Hematopoietic multipotent progenitor cell treated with erythropoietin and hydrocortisone succinate and interleukin-3 and kit ligand, for 6 days (in vitro differentiated cells): ENCODE measurements around the gene HDAC3.

ENCODE experiments used
- DNase-seq: peaks from one replicate; pipeline ENCODE4 v3.0.0-alpha.2; 2015

HDAC3 gene

DNA sequence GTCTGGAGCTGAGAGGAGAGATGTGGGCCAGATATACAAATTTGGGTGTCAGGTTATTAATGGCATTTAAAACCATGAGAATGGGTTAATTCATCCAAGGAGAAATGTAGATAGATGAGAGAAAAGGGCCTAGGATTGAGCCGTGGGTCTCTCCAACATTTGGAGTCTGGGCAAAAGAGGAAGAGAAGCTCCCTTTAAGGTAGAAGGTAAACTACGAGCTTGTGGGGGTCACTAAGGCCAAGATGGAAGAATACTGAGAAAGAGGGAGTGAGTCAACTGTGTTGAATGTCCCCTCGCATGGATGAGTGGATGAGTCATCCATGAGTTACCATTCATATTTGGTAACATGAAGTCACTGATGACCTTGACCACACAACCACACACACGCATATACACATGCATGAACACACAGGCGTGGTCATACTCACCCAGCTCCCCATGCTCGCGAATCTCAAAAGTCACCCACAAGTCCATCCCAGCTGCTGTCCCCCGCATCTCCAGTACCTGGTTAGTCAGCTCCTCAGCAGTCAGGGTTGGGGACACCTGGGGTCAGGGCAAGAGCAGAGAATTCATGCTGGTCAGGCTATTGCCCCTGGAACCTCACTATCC, 21.4 kb upstream of the HDAC3 start:
- no peak for DNase-seq

DNA sequence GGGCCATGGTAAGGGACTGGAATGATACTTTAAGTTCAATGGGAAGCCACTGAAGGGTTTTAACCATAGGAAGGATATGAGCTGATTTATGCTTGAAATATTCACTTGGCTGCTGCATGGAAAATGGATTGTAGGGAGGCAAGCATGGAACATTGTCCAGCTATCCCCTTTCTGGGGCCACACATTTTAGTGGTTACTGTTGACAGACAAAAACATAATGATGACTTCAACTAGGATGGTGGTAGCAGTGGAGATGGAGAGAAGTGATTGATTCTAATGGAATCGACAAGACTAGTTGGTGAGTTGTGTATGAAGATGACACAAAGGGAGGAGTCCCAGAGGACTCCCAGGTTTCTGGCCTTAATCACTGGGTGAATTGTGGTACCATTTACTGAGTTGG, 20.8 kb upstream of the HDAC3 start:
- DNase-seq = no peak

DNA sequence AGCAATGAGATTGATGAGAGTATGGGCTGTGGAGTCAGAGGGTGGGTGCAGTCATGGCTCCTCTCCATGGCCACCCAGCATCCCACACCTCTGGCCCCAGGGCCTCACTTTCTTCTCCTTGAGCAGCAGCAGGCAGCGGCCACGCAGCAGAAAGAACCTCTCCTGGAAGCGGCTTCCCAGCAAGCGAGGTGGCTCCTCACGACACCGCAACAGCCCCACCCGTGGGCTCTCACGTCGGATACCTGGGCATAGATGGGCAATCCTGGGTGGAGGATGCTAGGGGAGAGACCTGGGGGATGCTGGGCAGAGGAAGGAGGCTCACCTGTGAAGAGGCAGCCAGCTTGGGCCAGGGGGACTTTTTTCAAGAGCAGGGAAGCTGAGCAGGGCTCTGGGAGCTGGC, 19.7 kb upstream of the HDAC3 start:
- no peak for DNase-seq

GRCh38 chr5:141655020-141655419, 18.4 kb upstream of the HDAC3 start:
- no peak for DNase-seq

DNA sequence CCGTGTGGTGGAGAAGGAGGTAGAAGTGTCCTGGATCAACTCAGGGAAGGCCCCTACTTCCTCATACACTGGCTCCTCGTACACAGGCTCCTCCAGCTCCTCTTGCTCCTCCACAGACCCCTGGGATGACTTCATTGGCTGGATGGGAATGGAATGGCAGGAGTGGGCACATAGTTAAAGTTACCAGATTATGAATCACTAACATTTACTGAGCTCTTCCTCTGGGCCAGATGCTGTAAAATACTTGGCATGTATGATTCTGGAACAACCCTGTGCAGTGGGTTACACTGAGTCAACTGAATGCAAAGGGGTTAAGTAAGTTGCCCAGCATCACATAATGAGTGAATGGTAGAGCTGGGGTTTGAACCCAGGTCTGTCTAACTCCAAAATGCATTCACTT, 17.6 kb upstream of the HDAC3 start:
- no peak for DNase-seq

DNA sequence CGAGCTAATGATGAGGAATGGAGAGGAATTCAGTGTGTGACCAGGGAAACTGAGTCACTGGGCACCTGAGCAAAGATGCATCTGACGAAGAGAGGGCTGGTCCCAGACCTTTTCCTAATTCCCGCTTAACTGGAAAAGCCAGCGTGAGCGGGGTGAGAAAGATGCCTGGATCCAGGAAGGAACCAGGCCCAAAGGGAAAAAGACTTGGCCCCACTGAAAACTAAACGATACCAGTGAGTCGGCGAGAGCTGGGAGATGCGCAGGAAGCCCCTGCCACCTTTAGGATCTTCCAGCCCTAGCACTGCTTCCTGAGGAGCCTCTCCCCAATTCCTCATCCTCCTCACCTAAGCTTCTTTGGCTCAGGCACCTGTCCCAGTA, 15.1 kb upstream of the HDAC3 start:
- DNase-seq = no peak

DNA sequence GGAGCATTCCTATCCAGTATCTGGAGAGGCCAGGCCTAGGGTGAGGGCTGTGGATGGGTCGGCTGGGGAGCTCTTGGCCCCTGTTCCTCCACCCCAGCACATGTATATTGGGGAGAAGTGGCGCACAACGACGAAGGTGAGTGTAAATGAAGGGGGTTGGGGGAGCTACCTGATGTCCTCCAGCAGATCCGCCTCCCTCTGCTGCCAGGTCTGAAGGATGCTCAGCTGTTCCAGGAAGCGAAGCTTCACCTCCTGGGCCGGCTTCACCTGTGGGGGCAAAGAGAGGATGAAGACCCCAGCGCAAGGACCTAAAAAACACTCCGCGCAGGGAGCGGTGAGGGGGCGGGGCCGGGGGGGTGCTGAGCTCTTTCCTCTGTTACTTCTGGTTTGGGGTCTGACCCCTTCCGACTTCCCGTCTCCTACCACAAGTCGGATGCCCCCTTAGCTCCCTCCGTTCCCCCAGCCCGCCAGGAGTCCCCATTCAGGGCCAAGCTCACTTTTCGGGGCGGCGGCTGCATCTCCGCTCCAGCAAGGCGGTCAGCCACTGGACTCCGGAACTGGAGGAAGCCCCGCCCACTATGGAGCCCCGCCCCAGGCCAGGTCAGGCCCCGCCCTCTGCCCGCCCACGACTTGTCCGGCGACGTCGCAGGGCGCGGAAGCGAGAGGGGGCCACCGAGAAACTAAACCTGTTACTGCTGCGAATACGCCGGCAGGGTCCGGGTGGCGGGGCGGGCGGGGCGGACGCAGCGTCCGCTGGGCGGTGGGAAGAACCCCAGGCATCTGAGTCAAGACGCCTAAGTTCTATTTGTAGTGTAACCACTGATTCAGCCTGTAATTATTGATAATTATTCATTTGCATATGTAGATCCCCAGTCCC, 14.4 kb upstream of the HDAC3 start, which contains the start of gene FCHSD1:
Gene FCHSD1, minus strand, starts transcription at position 568 of the 877 bp plus-strand sequence. Its CDS starts 50 bp downstream, at position 518.
- DNase-seq = peak; percentile 88

GRCh38 chr5:141649972-141650371, 13.3 kb upstream of the HDAC3 start:
- DNase-seq = no peak

DNA sequence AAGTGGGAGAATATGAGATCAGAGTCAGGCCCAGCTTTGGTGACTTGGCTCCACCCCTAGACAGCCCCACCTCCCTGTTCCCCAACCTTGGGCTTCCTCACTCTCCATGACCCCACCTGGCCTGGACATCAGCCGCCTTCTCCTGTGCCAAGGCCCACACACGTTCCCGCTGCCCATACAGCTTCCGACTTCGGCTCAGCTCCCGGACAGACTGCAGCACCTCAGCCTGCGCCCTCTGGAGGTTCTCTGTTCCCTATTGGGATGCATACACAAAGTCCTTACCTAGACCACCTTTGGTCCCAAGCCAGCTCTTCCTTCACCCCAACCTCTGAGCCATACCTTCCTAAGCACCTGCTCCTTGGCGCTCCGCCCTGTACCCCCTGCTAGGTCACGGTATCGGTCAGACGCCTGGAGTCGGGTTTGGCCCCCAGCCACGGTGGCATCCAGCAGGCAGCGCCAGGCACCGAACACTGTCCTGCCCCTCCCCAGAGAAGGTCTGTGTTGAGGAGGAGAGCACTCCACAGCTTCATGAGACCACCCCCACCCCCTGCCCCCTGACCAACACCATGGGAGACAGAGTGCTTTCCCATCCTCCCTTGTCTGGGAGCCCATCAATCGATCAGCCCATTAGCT, 12.5 kb upstream of the HDAC3 start:
- no peak for DNase-seq

- DNase-seq = no peak
Measured at GRCh38 chr5:141647851-141648250, 11.2 kb upstream of the HDAC3 start.

DNA sequence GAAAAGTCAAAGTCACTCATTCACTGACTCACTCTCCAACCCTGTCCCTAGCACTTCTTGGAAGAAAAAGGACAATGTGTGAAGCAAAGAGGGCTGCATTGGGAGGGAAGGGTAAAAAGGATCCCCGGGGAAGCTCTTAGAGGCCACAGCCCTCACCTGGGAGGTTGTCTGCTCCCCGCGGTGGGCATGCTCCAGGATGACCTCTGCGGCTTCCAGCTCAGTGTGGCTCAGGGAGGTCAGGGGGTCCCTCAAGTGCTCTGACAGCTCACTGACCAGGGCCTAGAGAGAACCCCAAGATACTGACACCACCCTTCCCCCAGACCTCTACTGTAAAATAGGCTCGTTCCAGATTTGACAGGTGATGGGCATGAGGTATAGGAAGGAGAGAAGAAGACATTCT, 10.6 kb upstream of the HDAC3 start:
- DNase-seq = no peak

- no peak for DNase-seq
Measured at GRCh38 chr5:141646026-141646425, 9.4 kb upstream of the HDAC3 start.

DNA sequence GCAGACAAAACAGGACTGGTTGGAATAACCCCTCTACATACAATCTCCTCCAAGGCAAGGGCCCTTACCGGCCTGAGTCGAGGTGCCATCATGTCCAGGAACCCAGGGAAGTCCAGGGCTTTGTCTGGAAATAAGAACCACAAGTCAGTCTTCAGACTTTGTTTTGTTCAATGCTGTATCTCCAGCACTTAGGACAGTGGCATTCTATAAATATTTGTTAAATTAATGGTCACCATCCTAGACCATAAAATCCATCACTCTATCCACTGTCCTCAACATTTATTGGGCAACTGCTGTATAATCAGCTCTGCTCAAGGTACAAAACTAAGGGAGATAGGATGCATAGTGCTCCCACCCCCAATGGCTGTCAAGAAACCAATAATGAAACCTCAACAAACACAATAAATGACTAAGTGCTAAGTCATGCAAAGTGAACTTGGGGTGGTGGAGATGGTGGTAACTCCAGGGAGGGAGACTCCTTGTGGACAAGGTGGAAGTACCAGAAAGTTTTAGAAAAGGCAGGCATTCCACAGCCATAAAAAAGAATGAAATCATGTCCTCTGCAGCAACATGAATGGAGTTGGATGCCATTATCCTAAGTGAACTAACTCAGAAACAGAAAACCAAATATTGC, 5.1 kb upstream of the HDAC3 start:
- DNase-seq = peak; percentile 62

DNA sequence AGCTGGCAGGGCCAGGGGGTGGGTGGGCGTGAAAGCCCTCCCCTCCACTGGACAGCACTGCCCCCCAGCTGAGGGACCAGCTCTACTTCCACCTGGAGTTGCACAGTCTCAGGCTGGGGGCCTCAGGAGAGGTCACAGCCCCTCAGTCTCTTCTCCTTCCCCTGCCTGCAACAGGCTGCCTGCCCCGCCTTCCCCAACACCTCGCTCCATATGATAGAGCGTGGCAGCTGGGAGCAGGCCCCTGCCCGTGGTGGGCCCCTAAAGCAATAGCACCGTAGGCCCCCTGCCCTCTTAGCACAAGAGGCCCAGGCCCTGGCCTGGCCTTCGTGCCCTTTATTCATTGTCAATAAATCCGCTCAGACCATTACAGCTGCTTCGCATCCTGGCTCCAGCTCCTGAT, 4.0 kb upstream of the HDAC3 start:
- DNase-seq = no peak

DNA sequence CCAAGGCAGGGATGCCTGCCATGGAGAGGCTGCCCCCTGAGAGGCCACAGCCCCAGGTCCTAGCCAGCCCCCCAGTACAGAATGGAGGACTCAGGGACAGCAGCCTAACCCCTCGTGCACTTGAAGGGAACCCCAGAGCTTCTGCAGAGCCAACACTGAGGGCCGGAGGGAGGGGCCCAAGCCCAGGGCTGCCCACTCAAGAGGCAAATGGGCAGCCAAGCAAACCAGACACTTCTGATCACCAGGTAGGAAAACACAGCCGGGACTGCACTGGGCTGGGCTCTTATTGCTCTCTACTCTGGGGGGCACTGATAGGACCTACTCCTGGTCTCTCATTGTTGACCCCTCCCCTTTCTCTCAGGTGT, 3.4 kb upstream of the HDAC3 start:
- no peak for DNase-seq

DNA sequence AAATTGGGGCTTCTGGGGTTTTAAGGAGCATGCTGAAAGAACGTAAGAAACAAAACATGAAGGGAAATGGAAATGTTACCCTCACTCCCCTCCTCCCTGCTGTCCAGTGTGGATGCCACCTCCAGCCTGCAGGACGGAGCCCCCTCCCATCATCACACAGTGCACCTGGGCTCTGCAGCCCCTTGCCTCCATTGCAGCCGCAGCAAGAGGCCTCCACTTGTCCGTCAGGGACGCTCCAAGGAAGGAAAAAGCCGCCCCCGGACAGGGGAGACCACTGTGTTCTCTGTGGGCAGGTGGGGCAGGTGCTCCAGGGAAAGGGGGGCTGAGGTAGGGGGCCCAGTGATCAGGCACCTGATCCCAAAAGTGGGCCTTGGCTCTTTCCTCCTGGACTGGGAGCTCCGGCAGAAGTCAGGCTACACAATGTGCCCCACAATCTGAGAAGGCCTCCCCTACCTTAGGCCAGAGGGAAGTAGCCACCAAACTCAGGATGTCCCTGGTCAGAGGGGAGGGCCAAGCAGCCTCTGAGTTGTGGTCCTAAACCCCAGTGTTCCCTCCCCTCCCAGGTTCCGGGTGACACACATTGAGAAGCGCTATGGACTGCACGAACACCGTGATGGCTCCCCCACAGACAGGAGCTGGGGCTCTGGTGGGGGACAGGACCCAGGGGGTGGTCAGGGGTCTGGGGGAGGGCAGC, 2.9 kb upstream of the HDAC3 start:
- DNase-seq = no peak

DNA sequence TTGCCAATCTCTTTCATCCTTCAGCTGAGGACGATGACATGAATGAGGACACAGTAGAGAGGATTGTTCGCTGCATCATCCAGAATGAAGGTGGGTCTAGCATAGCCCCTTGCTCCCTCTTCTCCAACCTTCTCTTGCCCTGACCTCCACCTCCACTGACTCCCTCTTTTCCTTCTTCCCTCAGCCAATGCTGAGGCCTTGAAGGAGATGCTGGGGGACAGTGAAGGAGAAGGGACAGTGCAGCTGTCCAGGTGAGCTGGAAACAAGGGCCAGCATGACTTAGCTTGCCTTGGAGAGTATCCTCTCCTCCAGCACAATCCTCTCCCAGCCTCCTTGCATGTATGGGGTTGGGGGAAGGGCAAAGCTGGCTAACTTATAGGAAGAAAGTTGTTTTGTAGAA, 2.1 kb upstream of the HDAC3 start:
- DNase-seq = no peak

DNA sequence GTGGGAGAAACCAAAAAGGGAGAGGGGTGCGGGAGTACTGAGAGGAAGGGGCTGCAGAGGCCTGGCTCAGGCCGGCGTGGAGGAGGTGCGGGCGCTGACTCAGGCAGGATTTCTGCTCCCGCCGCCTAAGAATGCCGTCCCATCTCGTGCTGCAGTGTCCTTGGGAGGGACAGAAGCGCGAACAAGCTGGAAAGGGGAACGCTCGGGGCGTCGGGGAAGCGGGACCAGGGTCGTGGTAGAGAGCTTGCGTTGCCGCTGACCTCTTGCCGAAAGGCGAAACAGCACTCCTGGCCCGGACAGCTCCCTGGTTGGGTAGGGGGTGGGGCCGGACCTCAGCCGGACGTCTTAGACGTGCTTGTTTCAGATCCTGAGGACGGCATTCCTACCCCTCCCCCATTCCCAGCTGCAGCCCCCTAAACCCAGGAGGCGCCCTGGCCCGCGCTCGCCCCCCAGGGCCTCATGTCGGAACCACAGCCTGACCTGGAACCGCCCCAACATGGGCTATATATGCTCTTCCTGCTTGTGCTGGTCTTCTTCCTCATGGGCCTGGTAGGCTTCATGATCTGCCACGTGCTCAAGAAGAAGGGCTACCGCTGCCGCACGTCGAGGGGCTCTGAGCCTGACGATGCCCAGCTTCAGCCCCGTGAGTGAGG, 1.2 kb upstream of the HDAC3 start:
- peak; percentile 84 for DNase-seq

GRCh38 chr5:141637123-141637766, 596 bp upstream of the HDAC3 start:
- peak; percentile 57 for DNase-seq

- no peak for DNase-seq
Measured at GRCh38 chr5:141636106-141636412, 590 bp downstream of the HDAC3 start.

- DNase-seq = no peak
Measured at GRCh38 chr5:141635646-141636045, 1.0 kb downstream of the HDAC3 start.

GRCh38 chr5:141634720-141635119, 1.9 kb downstream of the HDAC3 start:
- DNase-seq = no peak
